ENCODE data around the gene DOCK9.
"Not testable (repeated sequence)": the region's sequence is repeated elsewhere in the genome, so short reads cannot be mapped to it uniquely, and the experiment has no call there.

The DOCK9 gene

DNA sequence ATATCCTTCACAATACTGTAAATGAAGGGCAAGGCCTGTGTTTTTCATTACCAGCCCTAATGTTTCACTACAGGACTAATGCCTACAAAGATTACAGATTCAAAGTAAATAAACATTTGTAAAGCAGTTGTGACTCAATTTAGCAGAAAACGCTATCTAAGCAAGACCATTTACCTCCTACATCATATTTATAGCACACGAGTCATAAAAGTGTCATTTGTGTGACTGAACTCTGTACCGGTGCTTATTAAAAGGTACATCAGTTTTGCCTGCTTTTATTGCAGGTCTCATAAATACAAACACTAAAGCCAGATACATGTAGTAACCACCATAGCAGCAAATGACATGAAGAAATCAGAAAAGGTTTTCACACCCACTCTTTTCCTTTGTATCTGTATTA, 163.9 kb downstream of the DOCK9 start:
- no peak for DNase-seq

DNA sequence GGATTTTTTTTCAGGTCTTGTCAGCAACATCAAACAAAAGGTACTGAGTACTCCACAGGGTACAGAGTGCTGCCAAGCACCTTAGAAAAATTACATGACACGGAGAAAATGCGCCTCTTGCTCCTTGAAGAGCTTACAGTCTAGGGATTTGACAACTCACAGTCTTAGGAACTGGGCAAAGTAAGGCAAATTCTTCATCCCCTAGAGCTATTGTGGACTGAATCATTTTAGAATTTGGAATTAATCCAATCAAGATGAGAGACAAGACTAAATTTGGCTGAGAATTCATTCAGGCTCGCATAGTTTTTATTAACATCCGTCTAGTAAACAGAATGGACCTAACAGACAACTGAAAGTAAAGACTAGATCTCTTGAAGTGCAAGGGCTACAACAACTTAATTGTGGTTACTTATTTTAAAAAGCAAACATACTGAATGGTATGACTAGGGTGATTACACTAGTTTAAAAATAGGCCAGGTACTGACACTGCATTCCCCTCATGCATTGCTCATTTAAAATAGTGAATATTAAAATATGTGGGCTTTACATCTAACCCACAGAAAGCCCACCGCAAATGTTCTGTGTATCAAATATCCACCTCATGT, 165.6 kb downstream of the DOCK9 start:
- not testable (repeated sequence) for DNase-seq

DNA sequence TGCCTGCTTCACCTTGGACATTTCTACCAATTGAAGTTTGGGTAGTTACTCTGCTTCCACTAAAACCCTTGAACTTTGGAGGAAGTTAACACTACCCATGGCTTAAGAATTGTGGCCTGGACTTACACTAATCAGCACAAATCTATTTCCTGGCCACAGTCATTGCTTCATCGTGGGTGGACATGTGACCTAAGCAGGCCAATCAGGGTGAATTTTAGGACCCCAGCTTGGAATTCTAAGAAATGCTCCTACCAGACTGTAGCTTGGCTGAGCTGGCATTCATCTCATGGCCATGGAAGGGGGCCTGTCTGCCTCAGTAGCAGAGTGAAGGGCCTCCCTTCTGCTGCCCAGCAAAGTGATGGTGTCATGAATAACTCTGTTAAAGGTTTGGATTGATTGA, 167.1 kb downstream of the DOCK9 start:
- DNase-seq: no peak

DNA sequence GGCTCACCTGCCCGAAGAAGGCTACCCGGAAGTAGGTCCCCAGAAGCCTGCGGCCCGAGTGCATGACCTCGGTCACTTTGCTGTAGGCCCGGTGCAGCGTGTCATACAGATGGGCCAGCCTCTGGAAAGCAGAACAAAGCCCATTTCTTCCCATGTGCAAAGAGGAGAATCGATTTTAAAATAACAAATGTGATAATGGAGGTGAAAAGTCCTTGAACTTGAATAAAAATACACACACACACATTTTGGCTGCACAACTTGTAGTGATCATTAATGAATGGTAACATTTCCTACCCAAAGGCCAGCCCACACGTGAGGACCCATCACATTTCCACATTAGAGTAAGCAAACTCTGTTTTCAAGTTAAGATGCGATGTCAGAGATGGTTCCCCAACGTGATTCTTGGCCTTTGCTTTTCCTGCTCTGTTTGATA, 168.5 kb downstream of the DOCK9 start:
- no peak for DNase-seq

DNA sequence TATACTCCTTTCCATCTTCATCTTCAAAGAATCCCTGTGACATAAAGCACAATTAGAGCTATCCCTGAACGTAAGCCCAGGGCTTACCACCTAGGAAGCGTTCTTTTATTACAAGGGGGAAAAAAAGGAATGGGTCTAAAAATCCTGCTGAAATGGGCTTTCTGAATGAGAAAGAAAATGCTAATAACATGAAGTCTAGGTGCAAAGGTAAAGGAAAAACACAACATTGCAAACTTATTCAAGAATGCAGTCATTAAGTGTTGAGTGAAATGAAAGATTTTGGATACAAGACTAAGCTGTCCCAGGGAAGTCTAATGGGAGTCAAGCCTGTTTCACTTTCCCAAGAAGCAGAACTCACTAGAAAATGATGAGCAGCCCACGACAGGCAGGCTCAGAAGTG, 170.1 kb downstream of the DOCK9 start:
- no peak for DNase-seq

DNA sequence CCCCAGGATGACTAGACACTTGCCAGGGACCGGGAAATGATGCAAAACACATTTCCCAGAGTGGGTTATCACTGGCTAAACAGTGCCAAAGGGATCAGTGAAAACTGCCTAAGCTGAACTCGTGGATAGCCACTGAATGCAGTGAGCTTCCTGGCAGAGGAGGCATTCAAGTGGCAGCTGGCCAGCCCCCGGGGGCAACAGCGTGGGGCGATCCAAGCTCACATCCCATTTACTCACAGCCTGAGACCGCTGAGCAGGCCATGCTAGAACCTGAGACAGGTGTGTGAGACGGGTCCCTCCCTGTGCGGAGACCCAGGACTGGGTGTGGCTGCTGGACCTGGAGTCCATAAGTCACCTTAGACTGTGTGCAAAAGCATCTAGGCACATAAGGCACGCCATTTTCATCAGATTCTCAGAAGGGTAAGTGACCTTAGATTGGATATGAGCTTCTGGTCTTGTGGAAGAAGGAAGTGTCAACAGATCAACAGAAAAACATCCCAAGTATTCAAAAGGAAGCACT, 173.5 kb downstream of the DOCK9 start:
- DNase-seq: no peak

DNA sequence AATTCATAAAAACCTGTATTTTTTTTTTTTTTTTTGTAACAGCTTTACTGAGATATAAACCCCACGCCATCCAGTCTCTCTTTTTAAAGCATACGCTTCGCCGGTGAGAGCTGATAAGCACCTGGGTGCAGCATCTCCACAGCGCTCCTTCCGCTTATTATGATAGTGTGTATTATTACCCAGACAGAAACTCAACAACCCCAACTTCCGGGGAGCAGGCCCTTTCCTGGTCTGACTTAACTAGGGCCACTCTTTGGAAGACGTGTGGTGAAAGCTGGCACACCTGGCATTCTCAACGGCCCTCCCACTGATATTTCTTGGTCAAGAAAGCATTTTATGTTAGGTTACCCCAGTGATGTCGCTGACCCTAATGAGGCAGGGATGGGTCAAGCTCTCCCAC, 173.9 kb downstream of the DOCK9 start:
- DNase-seq: no peak

DNA sequence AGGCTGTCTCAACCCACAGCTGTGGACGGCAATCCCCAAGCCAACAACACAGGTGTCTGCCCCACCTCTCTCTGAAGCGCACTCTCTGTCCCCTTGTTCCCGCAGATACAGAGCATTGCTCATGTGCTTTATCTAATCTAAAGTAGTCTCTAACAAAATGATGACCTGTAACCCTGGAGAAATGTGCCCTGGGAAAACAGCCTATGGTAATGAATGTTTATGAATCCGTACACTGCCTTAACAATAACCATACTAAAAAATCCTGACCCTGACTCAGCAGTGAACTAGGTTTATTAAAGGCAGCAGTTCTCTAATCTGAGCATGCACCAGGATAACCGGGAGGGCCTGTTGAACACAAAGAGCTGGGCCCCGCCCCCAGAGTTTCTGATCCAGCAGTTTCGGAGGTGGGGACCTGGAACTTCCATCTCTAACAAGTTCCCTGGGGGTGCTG, 174.7 kb downstream of the DOCK9 start:
- DNase-seq: no peak

DNA sequence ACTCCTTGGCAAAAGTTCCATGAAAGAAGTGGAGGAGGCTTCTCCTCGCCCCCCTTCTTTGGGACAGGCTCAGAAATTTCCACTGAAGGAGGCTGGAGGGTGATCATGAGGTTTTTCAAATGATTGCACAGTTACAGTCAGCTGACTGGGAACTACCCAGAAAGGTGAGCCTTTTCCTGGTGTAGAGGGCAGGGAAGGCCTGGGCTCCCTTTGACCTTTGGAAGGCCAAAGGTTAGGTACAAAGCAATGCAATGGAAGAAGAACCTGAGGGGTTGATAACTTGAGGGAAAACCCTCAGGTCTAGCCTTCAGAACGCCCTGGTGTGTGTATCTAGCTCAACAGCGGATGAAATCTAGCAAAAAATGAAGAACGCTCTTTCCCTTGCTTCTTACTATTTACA, 175.3 kb downstream of the DOCK9 start:
- no peak for DNase-seq

DNA sequence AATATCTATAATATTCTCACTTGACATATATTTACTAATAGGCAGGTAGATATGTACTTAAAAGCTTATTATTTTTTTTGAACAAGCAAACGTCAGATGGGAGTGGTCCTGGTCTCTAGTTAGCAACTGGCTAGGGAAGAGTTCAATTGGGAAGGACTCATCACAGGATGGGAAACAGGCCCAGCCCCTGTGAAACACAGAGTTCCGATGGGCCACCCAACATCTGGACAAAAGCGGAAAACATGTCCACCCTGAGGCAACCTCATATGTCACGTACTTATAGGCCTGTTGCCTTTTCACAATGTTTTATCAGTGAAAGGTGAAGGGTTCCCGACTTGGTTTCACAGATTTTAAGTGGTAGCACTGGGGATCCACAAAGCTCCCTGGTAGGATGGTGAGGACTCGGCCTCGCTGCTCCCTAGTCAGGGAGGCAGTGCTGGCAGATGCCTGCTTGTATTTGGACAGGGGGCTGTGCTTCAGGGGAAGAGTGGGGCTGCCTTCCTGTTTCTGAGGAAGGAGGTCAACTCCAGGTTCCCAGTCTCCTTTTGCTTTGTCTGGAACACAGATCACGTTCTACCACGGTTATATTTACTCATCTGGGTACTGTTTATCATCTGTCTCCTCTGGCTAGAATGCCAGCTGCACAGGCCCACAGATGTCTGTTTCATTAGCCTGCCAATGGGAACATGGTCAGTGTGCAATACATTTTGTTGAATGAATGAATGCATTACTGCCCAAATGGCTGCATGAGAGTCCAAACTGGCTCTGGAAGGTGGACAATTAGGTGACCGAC, 176.0 kb downstream of the DOCK9 start:
- no peak for DNase-seq

DNA sequence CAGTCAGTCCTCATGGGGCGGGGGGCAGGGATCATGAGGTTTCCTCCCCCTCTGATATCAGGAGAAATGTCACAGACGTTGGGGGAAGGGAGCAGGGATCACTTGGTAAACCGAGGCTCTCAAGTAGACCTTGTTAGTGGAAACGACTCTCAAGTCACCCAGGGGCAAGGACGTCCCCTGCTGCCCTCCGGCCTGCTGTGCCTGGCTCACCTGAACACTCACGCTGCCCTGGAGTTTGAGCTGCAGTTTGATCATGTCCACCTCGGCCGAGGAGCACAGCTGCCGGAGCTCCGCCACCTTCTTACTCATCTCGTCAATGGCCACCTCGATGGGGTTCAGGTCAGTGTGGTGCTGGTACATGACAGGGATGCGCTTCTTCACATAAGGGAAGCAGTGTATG, 177.8 kb downstream of the DOCK9 start:
- DNase-seq: no peak

DNA sequence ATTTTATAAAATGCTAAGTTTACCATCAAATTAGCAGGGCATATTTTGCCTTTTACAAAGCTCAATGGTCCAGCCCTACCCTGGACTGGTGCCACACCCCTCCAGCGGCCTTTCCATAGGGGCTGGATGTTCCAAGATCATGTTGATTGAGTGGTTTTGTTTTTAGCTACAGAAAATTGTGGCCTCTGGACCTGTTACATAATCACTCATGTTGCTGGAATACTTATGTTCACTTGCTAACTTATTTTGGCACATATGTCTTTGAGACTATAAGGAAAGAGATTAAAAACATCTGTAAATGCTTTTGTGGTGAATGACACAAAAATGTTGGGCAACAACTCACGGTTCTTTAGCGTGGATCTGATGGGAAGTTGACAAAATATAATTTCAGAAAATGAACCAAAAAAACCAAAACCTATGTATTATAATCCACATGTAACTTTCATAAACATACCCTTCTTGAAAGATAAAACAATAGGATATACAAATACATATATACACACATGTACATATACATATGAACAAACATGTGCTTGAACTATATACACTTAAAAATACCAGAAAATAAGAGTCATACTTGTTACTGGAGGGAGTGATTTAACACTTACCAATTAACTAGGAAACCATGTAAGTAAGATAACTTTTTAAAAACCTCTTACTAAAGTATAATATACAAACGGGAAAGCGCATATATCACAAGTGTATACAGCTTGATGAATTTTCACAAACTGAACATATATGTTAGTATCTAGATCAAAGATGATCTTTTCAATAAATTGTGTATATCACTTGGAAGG, 178.8 kb downstream of the DOCK9 start:
- no peak for DNase-seq

DNA sequence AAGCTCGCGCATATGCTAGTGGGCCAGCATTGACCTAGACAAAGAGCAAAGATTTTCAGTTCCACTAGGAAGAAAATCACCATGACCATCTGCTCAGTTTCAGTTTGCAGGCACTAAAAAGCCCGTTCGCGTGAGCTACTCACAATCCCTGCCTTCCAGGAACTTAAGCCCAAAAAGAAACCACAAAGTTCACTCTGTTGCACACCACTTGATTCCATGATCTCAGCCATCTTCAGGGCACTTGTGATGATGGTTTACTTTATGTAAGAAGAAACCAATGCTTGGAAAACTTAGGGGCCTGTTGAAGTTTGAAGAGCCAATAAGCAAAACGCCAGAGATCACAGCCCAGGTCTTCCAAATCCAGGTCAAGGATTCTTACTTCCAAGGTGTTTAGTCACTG, 180.4 kb downstream of the DOCK9 start:
- no peak for DNase-seq

DNA sequence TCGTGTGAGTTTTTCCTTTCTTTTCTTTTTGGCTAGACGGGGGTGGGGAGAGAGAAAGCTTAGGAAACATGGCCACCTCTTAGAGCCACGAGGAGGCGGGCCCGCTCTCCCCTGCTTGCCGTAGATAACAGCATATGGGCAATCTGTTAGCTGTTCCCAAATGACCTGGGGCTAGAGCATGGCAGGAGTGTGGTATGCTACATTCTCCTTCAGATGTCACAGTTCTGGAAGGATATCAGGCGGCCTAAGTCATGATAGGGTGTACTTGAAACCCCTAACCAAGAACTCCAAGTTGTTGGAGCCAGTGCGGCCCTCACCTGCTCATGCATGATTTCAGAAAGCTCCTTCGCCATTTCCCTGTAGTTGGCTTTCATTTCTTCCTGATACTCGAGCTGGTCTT, 181.1 kb downstream of the DOCK9 start:
- DNase-seq: no peak

DNA sequence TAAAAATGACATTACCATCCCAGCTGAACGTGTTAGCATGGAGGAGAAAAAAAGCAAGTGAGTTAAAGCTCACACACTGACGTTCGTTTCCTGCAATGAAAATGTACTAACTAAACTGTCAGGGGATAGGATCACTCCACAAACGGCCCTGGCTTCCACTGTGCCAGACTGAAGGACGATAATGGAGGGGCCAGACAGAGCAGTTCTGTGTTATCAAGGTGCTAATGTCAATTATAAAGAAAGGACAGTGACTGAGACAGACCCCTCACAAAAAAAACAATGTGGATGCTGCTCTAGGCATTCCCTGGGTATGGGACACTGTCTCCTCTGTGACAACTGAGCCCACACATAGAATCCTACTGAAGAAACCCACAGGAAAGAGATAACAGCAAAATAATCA, 181.7 kb downstream of the DOCK9 start:
- no peak for DNase-seq

DNA sequence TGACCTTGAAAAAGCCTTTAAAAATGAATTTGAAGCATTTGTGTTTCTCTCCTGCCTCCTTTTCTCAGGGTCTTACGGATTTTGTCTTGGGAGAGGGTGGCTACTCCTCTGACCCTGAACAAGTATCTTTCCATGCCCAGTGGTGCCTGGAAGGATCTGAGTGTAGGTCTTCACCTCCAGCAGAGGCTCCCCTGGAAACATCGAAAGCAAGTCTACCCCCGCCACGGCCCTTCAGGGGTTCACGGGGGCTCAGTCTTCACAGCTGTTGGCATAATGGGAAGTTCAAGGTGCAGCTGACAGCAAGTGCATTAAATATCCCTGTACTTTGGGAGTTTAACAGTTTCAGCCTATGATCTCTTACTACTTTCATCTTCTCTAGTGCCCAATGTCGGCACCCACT, 182.6 kb downstream of the DOCK9 start:
- no peak for DNase-seq

DNA sequence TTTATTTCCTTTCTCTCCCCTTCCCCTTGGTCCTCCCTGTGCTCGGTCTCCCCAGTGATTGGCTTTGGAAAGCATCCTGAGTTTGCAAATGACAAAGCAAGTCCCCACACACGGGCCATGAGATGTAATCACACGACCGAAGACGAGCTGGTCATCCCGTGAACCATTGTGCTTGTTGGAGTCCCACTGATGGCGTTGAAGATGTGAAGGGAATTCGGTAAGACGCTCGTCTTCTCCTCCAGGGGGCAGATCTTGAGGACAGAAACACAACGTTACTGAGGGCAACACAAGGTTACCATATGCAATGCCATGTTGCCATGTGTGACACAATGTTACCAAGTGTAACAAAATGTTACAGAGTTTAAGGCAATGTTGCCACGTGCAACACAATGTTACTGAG, 183.4 kb downstream of the DOCK9 start:
- no peak for DNase-seq

DNA sequence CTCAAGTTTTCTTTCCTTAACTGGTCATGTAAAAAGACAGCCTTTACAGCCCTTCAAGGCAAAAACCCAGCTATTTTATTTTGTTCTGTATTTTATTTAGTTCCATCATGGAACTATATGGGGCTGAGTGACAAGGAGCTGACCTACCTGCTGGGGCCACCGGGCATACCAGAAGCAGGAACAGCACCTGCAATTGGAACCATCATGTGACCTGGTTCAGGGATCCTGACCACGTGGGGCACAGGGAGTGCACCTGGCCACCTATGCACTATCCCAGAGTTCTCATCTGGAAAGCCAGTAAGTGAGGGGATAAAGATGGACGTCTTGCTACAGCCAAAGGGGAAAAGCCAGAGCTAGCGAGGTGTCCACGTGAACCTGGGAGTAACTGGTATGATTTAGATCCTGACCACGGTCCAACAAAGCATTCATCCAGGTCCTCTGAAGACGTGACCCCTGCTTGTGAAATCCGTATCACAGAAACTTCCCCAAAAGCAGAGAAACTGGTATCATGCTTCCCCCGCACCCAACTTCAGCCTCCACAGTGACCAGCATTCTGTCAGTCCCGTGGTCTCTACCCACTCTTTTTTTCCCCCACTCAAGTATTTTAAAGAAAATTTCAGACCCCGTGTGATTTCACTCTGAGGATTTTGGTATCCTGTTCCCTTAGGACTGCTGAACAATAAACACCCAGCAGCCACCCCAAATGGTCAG, 184.9 kb downstream of the DOCK9 start:
- DNase-seq: no peak

DNA sequence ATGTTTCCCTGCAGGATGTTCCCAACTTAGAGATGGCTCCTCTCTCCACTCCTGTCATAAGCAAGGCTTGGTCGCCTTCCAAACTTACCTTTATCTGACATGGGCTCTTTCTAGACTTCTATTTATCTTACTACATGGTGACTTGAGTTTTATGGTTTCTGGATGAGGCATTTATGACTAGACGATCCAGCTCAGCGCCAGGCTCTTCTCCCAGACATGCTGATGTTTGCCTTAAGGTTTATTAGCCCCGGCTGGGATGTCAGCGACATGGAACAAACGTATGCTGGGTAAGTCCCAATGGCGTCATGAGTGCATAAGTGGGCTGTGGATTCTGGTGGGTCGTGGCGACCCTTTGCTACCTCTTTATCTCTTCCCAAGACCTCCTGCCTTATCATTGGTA, 185.5 kb downstream of the DOCK9 start:
- no peak for DNase-seq

DNA sequence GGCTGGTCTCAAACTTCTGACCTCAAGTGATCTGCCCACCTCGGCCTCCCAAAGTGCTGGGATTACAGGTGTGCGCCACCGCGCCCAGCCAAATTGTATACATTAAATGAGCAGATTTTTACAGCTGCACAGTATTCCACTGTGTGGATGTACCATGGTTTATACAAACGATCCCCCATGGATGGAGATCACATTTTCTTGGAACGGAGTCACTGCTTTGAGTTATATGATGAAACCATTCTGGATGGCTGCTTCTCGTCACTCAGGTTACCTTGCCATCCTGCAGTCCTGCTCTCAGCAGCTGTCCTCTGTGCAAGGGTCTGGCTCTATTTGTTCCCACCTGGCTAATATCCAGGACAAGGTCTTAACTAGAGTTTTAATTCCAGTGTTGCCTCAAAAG, 186.3 kb downstream of the DOCK9 start:
- DNase-seq: no peak

DNA sequence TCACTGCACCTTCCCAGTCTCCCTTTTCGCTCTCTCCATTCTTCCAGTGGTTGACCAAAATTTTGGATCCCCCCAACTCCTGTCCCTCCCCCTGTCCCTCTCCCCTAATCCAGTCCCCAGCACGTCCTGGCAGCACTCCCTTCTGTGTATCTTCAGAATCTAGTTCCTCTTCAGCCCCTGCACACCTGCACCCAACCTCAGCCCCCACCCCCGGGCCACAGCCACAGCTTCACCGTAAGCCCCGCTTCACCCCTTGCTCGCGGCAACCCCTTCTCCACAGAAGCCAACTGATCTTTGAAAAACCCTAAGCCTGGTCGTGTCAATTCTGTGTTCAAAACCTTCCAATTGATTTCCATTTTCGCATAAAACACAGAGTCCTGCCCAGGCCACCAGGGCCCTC, 189.9 kb downstream of the DOCK9 start:
- no peak for DNase-seq

DNA sequence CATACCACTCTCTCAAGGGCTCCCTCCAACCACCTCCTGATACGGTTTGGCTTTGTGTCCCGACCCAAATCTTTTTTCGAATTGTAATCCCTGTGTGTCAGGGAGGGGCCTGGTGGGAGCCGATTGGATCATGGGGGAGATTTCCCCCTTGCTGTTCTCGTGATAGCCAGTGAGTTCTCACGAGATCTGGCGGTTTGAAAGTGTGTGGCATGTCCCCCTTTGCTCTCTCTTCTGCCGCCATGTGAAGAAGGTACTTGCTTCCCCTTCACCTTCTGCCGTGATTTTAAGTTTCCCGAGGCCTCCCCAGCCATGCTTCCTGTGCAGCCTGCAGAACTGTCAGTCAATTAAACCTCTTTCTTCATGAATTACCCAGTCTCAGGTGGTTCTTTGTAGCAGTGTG, 190.7 kb downstream of the DOCK9 start:
- no peak for DNase-seq

DNA sequence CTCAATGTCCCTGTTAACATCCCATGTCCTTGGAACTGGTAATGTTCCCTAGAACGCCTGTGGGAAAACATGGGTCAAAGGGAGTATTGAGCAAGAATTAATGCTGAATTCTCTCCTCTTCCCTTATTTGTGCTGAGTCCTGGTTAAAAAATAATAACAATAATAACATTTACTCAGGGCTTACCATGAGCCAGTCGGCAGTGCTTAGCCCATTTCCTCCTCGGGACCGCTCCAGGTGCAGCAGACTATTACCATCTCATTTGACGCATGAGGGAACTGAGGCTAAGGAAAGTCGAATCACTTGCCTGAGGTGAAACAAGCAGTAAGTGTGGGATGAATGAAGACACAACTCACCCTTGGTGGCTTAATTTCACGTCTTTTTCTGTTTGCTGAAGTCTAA, 191.8 kb downstream of the DOCK9 start:
- no peak for DNase-seq
